GM12865 (cell line): Measurements from ENCODE around the gene LHFPL4.

Experiments used
- DNase-seq: peaks from one replicate; pipeline ENCODE4 v3.0.0; 2010; ENCODE audit warnings: low read depth
- H3K4me3 ChIP-seq: 2 replicates; pipeline ENCODE4 v1.5.1; 2011; ENCODE audit warnings: mild to moderate bottlenecking, low read depth, low read length, control low read depth
- CTCF ChIP-seq: IDR thresholded peaks from 2 replicates; pipeline ENCODE4 v1.5.1; 2011; ENCODE audit warnings: low read length, control low read depth, low read depth, inconsistent platforms; ENCODE audit not compliant: insufficient read depth; ENCODE audit errors: missing control alignments

The LHFPL4 gene

GRCh38 chr3:9476935-9477334 lies 76.7 kb downstream of the LHFPL4 start:
- DNase-seq: no peak
- no peak overlapping the region for H3K4me3 ChIP-seq
- TF ChIP-seq CTCF: no peak

- no peak overlapping the region for H3K4me3 ChIP-seq
- no peak for DNase-seq
- TF ChIP-seq CTCF: no peak
These were observed 79.1 kb downstream of the LHFPL4 start for GRCh38 chr3:9474482-9474881.

- DNase-seq: no peak
- no peak overlapping the region for H3K4me3 ChIP-seq
- no peak for TF ChIP-seq CTCF
These were observed 80.0 kb downstream of the LHFPL4 start for GRCh38 chr3:9473496-9474065.

- no peak for TF ChIP-seq CTCF
- H3K4me3 ChIP-seq: no peak overlapping the region
- no peak for DNase-seq
These were observed 83.6 kb downstream of the LHFPL4 start for GRCh38 chr3:9469986-9470385.

GRCh38 chr3:9468460-9468859 lies 85.2 kb downstream of the LHFPL4 start:
- TF ChIP-seq CTCF: no peak
- no peak for DNase-seq
- no peak overlapping the region for H3K4me3 ChIP-seq

GRCh38 chr3:9467451-9467850 lies 86.2 kb downstream of the LHFPL4 start:
- no peak for DNase-seq
- H3K4me3 ChIP-seq: no peak overlapping the region
- TF ChIP-seq CTCF: no peak

GRCh38 chr3:9455596-9456131 lies 98.0 kb downstream of the LHFPL4 start:
- H3K4me3 ChIP-seq: no peak overlapping the region
- no peak for TF ChIP-seq CTCF
- no peak for DNase-seq
